HTR-8/SVneo (cell line): ENCODE results near the gene RPL26.
"Not testable (repeated sequence)": the region's sequence is repeated elsewhere in the genome, so short reads cannot be mapped to it uniquely, and the experiment has no call there.

Experiments used
- DNase-seq: peaks from one replicate; pipeline ENCODE4 v3.0.0; 2011; ENCODE audit warnings: low spot score, mixed read lengths; ENCODE audit not compliant: insufficient read length
- FAIRE-seq: peaks from 2 replicates; lab custom pipeline; 2011; peaks lifted over from hg19 to GRCh38; lab: Jason Lieb, UNC

Gene RPL26

DNA sequence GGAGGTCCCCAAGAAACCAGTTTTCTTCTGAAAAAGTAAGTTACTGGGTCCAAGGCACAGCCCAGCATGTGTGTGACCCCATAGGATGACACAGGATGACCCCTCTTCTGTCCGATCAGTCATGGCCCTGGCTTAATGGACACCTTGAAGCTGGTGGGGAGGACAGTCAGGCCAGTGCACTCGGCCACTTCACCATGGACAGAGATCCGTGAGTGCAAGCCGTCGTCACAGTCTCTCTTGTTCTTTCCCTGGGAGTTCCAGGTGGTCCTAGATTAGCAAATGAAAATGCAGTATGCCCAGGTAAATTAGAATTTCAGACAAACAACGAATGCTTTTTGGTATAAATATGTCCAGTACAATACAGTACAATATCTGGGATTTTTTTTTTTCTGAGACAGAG, 16.0 kb upstream of the RPL26 start:
- FAIRE-seq (no peak), DNase-seq (no peak)

DNA sequence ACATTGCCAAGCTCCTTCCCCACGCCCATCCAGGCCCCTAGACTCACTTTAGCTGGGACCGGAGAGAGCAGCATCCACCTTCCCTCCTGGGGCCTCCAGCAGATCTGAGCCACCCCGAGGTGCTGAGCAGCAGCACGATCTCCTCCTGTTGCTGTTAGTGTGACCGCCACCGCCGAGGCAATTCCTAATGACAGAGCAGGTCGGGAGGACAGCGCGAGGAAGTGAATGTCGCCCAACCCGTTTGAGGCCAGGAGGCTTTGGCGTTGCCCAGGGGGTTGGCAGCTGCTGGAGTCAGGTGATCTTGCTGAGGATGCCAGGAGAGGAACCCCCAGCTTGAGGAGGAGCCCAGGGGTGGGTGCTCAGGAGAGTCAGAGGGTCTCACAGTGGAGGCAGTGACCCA, 14.6 kb upstream of the RPL26 start, which contains the start of gene RNF222:
Gene RNF222, minus strand, starts transcription at position 192 of the 400 bp plus-strand sequence. CDS start 4,366 bp downstream, outside the sequence.
- no peak for DNase-seq
- no peak for FAIRE-seq

DNA sequence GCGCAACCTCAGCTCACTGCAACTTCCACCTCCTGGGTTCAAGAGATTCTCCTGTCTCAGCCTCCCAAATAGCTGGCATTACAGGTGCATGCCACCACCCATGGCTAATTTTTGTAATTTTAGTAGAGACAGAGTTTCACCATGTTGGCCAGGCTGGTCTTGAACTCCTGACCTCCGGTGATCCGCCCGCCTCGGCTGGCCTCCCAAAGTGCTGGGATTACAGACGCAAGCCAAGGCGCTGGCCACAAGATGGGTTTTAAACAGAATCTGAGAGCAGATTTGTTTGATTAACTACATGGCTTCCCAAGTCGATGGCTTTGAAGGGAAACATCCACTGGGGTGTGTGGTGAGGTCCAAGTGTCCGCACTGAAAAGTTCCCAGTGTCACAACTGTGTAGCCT, 11.5 kb upstream of the RPL26 start:
- not testable (repeated sequence) for DNase-seq, FAIRE-seq

DNA sequence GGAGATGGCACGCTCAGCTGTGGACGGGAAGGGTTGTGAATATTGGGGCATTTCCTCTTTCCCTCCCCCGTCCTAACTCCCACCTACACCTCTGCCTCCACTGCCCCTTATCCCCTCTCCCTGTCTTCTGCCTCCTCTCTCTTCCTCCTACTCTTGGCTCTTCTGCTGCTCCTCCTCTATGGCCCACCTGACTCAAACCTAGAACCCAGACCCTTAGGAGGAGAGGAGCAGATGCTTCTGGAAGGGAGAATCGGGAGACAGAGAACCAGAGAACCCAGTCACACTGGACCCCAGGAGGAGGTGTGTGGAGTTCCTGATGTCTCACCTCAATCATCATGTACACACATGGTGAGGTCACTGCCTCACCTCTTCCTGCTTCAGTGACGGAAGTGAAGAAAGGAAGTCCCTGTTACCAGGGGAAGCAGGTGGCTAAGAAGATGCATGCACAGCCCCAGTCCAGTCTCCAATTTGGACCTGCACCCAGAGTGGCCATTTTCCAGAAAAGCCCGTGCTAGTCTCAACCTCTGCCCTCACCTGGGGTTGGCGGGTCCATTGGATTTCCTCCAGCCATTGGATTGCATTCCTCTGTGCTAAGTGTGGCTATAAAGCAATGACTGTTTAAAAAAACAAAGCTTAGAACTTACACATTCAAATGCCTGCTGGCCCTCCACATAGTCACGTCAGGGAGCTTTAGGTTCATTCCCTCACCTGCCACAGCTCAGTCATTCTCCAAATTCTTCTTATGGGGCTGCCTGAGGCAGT, 10.7 kb upstream of the RPL26 start:
- FAIRE-seq (peak; percentile 40), DNase-seq (no peak)

GRCh38 chr17:8392674-8393469, 9.9 kb upstream of the RPL26 start:
- DNase-seq (no peak), FAIRE-seq (no peak)

DNA sequence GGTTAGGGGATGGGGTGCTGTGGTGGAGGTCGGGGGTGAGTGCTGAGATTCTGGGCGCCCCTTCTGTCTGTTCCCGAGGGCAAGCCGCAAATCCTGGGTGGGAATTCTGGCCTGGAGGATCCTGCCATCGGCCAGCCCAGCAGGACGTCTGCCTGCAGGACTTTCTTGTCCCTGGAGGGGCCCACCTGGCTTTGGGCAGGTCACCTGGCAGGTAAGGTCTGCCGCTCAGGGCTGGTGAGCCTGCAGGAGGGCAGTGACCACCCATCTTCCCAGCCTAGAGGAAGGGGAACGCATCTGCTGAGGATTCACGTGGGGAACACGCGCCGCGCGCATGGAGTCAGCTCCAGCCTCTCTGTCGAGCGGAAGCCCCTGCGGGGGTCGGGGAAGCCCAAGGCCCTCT, 9.3 kb upstream of the RPL26 start:
- no peak for FAIRE-seq
- no peak for DNase-seq

- peak; percentile 83 for FAIRE-seq
- DNase-seq, result peak; percentile 38
Measured at GRCh38 chr17:8391711-8392110, 8.7 kb upstream of the RPL26 start.

DNA sequence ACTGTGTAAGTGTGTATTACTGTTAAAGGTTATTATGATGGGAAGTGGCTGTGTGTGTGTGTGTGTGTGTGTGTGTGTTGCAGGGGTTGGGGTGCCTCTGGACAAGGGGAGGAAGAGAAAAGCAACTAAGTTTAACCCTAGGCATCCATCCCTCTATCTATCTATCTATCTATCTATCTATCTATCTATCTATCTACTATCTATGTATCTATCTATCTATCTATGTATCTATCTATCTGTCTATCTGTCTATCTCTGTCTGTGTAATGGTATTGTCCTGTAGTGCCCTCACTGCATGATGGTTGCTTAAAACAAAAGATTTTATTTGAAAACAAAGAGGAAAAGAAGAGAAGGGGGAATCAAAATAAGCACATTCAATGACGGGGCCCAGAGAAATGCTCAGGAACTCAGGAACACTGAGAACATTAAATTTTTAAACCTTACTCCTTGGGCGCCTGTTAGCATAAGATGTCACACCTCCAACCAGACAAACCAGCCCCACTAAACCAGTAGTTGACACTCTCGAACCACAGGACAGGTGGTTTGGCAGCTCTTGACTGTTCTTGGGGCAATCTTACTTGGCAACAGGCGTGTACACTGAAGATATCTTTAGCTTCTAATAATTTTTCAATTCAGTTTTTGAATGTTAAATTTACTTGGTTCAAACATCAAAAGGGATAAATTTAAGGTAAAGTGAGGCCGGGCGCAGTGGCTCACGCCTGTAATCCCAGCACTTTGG, 5.1 kb upstream of the RPL26 start:
- DNase-seq (no peak), FAIRE-seq (no peak)

DNA sequence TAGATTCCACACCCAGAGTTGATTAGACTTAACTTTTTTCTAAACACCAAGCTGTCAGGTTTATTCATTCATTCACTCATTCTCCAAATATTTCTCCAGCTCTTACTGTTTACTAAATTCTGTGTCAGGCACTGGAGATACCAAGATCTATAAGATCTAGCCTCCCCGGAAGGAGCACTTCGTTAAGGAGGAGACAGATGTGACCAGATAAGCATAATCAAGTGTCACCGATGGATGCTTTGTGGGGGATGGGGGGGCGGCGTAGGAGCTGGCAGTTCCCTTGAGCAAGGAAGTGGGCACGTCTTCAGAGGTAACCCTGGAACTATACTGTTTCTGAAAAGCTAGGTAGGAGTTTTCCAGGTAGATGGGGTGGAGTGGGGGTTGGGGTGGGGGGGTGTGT, 3.8 kb upstream of the RPL26 start:
- FAIRE-seq (no peak), DNase-seq (no peak)

DNA sequence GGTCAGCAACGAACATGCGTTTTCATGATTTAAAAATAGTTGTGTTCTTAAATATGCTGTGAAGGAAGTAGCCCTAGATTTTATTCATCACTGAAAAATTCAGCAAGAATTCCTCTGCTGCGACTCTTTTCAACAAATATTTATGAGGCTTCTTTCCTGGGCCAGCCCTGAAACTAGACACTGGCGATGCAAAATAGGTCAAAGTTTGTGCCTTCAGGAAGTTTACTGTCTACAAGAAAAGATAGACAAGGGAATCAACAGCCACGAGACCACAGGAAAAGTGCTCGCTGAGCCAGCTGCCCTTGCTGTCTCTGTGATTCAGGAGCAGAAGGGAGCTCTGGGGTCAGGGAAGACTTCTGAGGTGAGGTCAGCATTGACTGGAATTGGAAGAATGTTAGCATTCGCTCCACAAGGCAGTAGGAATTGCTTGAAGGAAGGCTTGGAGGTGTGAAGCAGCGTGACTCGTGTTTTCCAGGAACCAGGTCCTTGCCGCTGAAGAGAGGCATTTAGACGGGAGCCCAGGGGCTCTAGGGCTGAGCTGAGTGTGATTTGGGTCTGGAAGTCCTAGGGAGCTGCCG, 1.9 kb upstream of the RPL26 start:
- FAIRE-seq (no peak), DNase-seq (peak; percentile 76)

GRCh38 chr17:8382880-8383142, 182 bp downstream of the RPL26 start:
- FAIRE-seq, result no peak
- no peak for DNase-seq

DNA sequence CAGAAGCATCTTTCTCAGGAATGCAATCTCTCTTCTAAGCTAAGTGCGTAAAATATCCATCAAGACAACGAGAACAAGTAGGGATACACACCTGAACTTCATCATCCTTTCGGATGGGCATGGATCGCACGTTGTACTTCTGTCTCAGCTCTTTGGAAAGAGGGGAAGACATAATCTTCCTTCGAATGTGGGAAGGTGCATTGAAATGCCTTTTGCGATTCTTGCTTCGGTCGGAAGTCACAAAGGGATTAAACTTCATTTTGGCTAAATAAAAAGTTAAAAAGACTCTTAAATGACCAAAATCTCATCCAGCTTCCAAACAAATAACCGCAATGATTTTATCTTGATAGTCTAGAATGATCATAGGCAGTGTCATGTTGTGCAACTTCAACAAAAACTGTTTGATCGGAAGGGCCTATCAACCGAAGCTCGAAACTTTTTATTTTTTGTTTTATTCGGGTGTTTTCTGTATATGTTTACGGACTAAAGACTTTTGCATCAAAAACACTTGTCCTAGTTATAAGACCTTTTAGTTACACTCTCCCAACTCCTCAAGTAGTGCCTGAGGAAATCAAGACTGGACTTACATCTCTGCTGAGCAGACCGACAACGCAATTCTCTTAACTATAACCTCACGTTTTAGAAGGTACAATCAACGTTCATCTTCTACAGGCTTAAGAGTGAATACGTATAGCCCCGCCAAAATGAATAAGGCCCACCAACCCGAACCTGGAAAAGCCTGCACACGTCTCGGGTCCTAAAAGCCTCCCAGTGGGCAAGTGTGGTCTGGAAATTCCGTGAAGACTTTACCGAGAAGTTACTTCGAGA, 727 bp downstream of the RPL26 start:
- DNase-seq, result no peak
- FAIRE-seq, result peak; percentile 13

GRCh38 chr17:8380049-8380448, 2.9 kb downstream of the RPL26 start:
- FAIRE-seq, result no peak

GRCh38 chr17:8378117-8378516, 4.9 kb downstream of the RPL26 start:
- not testable (repeated sequence) for DNase-seq

More at GRCh38 chr17:8380049-8380448, 2.9 kb downstream of the RPL26 start:
- no peak for DNase-seq

DNA sequence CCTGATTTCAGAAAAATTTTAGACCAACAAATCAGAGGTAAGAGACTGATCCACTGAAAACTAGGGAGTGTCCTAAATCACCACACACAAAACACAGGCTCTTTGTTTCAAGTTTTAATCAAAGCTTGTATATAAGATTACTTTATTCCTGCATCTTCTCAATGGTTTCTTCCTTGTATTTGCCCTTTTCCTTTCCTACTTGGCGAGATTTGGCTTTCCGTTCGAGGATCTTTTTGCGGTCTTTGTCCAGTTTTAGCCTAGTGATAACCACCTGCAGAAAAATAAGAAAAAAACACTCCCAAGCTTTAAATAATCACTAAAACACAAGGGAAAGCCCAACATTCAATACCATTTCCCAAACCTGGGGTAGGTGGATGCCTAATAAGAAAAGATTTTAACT, 5.6 kb downstream of the RPL26 start:
- FAIRE-seq, result no peak
- DNase-seq, result no peak

More at GRCh38 chr17:8378117-8378516, 4.9 kb downstream of the RPL26 start:
- not testable (repeated sequence) for FAIRE-seq

DNA sequence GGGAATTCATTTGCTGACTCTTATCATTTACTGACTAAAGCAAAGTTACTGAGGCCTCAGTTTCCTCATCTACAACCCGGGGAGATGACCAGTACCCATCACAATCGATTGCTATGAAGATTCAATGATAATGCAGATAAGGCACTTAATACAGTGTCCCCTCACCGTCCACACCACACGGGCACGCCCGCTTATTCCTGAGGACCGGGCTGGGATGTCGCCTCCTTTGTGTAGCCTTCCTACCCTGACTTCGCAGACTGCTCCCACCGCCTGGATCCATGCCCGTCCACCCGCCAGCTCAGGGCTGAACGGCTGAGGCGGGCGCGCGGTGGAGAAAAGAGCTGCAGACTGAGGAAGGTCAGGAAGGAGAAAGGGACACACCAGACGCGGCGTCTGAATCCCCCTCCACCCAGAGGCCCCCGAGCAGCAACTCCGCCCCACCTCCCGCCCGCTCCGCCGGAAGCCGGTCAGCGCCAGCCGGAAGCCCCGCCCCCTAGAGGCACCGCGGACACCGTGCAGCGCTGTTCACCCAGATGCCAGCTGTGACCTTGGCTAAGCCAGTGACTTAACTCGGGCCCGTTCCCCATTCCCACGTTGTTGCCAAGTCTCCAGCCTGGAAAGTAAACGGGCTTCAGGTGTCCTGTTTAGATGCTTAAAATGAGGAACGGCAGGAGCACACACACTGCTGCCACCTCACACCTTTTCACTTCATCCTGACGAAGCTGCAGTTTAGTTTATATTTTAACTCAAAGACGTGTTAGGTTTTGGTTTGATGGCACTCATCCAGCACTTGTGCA, 6.5 kb downstream of the RPL26 start, which contains the start of gene KRABD2:
Gene KRABD2, minus strand, starts transcription at position 434 of the 797 bp plus-strand sequence.
- FAIRE-seq, result peak; percentile 96

DNA sequence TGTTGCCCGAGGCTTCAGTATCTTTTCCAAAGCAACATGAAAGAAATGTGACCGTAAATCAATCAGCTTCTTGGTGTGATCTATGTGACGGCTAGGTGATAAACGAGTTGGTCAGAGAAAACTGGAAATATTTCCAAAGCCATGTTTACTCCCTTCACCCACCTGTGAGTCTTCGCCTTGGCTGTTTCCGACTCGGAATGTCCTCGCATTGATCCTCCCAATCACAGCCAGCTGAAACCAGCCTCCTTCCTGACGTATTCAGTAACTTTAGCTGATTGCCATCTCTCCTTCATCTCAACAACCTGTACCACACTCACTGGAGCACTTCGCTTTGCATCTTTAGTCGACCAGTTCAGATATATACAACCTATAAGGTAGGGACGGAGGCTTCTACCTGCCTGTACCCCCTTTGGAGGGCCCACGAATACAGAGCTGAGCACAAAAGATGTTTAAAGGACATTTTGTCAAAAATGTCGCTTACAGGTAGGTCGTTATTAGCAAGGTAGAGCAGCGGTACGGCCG, 7.2 kb downstream of the RPL26 start:
- FAIRE-seq (no peak), DNase-seq (no peak)

More for the DNA sequence above, 6.5 kb downstream of the RPL26 start, which contains the start of gene KRABD2:
- peak; percentile 96 for DNase-seq

DNA sequence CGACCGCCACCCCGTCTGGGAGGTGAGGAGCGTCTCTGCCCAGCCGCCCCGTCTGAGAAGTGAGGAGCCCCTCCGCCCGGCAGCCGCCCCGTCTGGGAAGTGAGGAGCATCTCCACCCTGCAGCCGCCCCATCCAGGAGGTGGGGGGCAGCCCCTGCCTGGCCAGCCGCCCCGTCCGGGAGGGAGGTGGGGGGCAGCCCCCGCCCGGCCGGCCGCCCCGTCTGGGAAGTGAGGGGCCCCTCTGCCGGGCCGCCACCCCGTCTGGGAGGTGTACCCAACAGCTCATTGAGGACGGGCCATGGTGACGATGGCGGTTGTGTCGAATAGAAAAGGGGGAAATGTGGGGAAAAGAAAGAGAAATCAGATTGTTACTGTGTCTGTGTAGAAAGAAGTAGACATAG, 9.1 kb downstream of the RPL26 start:
- not testable (repeated sequence) for DNase-seq, FAIRE-seq
